ENCODE measurements around the gene FAM153A. TPM values are rescaled to one million over a fixed set of nuclear protein-coding genes. Genes with fewer than 3 reads are reported as not detected.
"Not testable (repeated sequence)": the region's sequence is repeated elsewhere in the genome, so short reads cannot be mapped to it uniquely, and the experiment has no call there.

Gene FAM153A
- total and polyA plus RNA-seq, 5 experiments from 2014 or later, result 0.60 to 117 (median 1.8) TPM

GRCh38 chr5:177715423-177715822, 67.3 kb downstream of the FAM153A start:
- H3K27me3 Mint-ChIP-seq, H3K9me3 Mint-ChIP-seq, DNase-seq, H3K4me3 Mint-ChIP-seq, POLR2A ChIA-PET, ATAC-seq, H3K27ac Mint-ChIP-seq, H3K4me1 Mint-ChIP-seq: not testable (repeated sequence)
- peaks cover 0 to 33% (median 5%) of the 10 kb centered on the region in 3 donors for H3K36me3 Mint-ChIP-seq

GRCh38 chr5:177696100-177696499, 86.6 kb downstream of the FAM153A start:
- H3K27ac Mint-ChIP-seq, H3K4me3 Mint-ChIP-seq, H3K9me3 Mint-ChIP-seq, POLR2A ChIA-PET, ATAC-seq, H3K36me3 Mint-ChIP-seq, DNase-seq, H3K27me3 Mint-ChIP-seq, H3K4me1 Mint-ChIP-seq: not testable (repeated sequence)

- H3K27ac Mint-ChIP-seq, H3K4me1 Mint-ChIP-seq, DNase-seq, H3K4me3 Mint-ChIP-seq, H3K27me3 Mint-ChIP-seq, POLR2A ChIA-PET, H3K9me3 Mint-ChIP-seq, H3K36me3 Mint-ChIP-seq, ATAC-seq: not testable (repeated sequence)
Observed at GRCh38 chr5:177695356-177695930, 87.3 kb downstream of the FAM153A start.

- DNase-seq, POLR2A ChIA-PET, H3K9me3 Mint-ChIP-seq, H3K4me1 Mint-ChIP-seq, H3K27ac Mint-ChIP-seq, H3K27me3 Mint-ChIP-seq, H3K36me3 Mint-ChIP-seq, ATAC-seq, H3K4me3 Mint-ChIP-seq: not testable (repeated sequence)
Observed at GRCh38 chr5:177694518-177694835, 88.2 kb downstream of the FAM153A start.

- H3K4me3 Mint-ChIP-seq, H3K27me3 Mint-ChIP-seq, DNase-seq, POLR2A ChIA-PET, H3K4me1 Mint-ChIP-seq, H3K36me3 Mint-ChIP-seq, ATAC-seq, H3K9me3 Mint-ChIP-seq: not testable (repeated sequence)
- H3K27ac Mint-ChIP-seq, result peak overlapping the region in 1 of 10 donors; percentile 27
Observed at GRCh38 chr5:177693671-177694517, 88.8 kb downstream of the FAM153A start.

- H3K27me3 Mint-ChIP-seq, POLR2A ChIA-PET, H3K27ac Mint-ChIP-seq, H3K4me1 Mint-ChIP-seq, H3K9me3 Mint-ChIP-seq, H3K36me3 Mint-ChIP-seq, H3K4me3 Mint-ChIP-seq, DNase-seq, ATAC-seq: not testable (repeated sequence)
Observed at GRCh38 chr5:177692969-177693368, 89.7 kb downstream of the FAM153A start.

GRCh38 chr5:177692507-177692906, 90.2 kb downstream of the FAM153A start:
- DNase-seq, ATAC-seq, H3K4me1 Mint-ChIP-seq, H3K27me3 Mint-ChIP-seq, H3K9me3 Mint-ChIP-seq, H3K36me3 Mint-ChIP-seq, POLR2A ChIA-PET, H3K4me3 Mint-ChIP-seq: not testable (repeated sequence)
- peak overlapping the region in 1 of 10 donors; percentile 48 for H3K27ac Mint-ChIP-seq

- POLR2A ChIA-PET, H3K4me3 Mint-ChIP-seq, H3K4me1 Mint-ChIP-seq, ATAC-seq, H3K27me3 Mint-ChIP-seq, H3K9me3 Mint-ChIP-seq, DNase-seq, H3K36me3 Mint-ChIP-seq: not testable (repeated sequence)
- H3K27ac Mint-ChIP-seq, result peak overlapping the region in 1 of 10 donors; percentile 58
Observed at GRCh38 chr5:177689011-177689610, 93.6 kb downstream of the FAM153A start.

GRCh38 chr5:177688091-177688490, 94.6 kb downstream of the FAM153A start:
- H3K9me3 Mint-ChIP-seq, DNase-seq, H3K4me1 Mint-ChIP-seq: not testable (repeated sequence)

GRCh38 chr5:177681920-177682319, 100.8 kb downstream of the FAM153A start:
- H3K4me3 Mint-ChIP-seq, DNase-seq, H3K27me3 Mint-ChIP-seq, H3K4me1 Mint-ChIP-seq, H3K27ac Mint-ChIP-seq, POLR2A ChIA-PET, ATAC-seq, H3K9me3 Mint-ChIP-seq, H3K36me3 Mint-ChIP-seq: not testable (repeated sequence)

More at GRCh38 chr5:177688091-177688490, 94.6 kb downstream of the FAM153A start:
- H3K36me3 Mint-ChIP-seq, H3K4me3 Mint-ChIP-seq, H3K27ac Mint-ChIP-seq, H3K27me3 Mint-ChIP-seq, ATAC-seq, POLR2A ChIA-PET: not testable (repeated sequence)

Other genes starting within 250 kb of the FAM153A start
- 100 to 1,000 TPM; 214 to 225 TPM for gene FAM193B, start 228.3 kb downstream of the FAM153A start, total RNA-seq
- gene FAM193B, start 228.3 kb downstream of the FAM153A start, polyA plus RNA-seq, result 1 to 10 TPM; 1.6 to 5.5 (median 3.4) TPM
- 10 to 100 TPM; 61.5 to 63.1 TPM for gene TMED9, start 190.7 kb downstream of the FAM153A start, total RNA-seq
- gene TMED9, start 190.7 kb downstream of the FAM153A start, polyA plus RNA-seq, result 100 to 1,000 TPM in 1 of 3 donors, 10 to 100 TPM in 2; 89.0 to 121 (median 93.8) TPM
- 10 to 100 TPM; 36.2 to 39.3 TPM for gene B4GALT7, start 182.8 kb downstream of the FAM153A start, total RNA-seq
- 10 to 100 TPM; 14.8 to 21.1 (median 18.7) TPM for gene B4GALT7, start 182.8 kb downstream of the FAM153A start, polyA plus RNA-seq
- not detected for gene PROP1, start 213.3 kb upstream of the FAM153A start, total RNA-seq
- gene PROP1, start 213.3 kb upstream of the FAM153A start, polyA plus RNA-seq, result not detected